ENCODE measurements around the gene OR52E4.

GRCh38 chr11:5846701-5847100 lies 33.7 kb upstream of the OR52E4 start:
- TF ChIP-seq BACH2 (CRISPR knock-in tag; IDR thresholded peaks at IDR 0.05; ENCODE audit: borderline replicate concordance) = no peak
- no peak for TF ChIP-seq ESRRG (CRISPR knock-in tag; IDR thresholded peaks at IDR 0.05)
- TF ChIP-seq RARB (CRISPR knock-in tag; IDR thresholded peaks at IDR 0.05) = no peak
- no peak for TF ChIP-seq TOX (CRISPR knock-in tag; IDR thresholded peaks at IDR 0.05; ENCODE audit: borderline replicate concordance)
- TF ChIP-seq ZNF8 (CRISPR knock-in tag; IDR thresholded peaks at IDR 0.05) = no peak
- no peak for TF ChIP-seq ZNF565 (CRISPR knock-in tag; conservative IDR thresholded peaks at IDR 0.05; ENCODE audit: low read depth)
- no peak for TF ChIP-seq PPARA (CRISPR knock-in tag; IDR thresholded peaks at IDR 0.05; ENCODE audit: borderline replicate concordance)
- no peak for TF ChIP-seq ARNTL (CRISPR knock-in tag; IDR thresholded peaks at IDR 0.05; ENCODE audit: borderline replicate concordance, low read depth)

Measured in SK-N-SH treated with all-trans-retinoic acid at 6 μM for 48 hours (cell line).